B cell (primary cell): ENCODE measurements around the gene FARP1. TPM values are rescaled to one million over a fixed set of nuclear protein-coding genes. Genes with fewer than 3 reads are reported as not detected.

Experiments
- ATAC-seq: fragments of 200-7000 bp; cut with Tn5 transposase; one replicate; pipeline ENCODE4 v1.10.0; 2021; ENCODE audit warnings: low read depth, mild to moderate bottlenecking, moderate number of reproducible peaks, moderate library complexity
- CTCF ChIA-PET: fragments of 350-600 bp; sonication (Branson Sonifier 250); formaldehyde crosslinking; loops from one replicate; lab custom pipeline; 2021; ENCODE audit warnings: antibody characterized with exemption, inconsistent platforms; lab: Charles Lee
- POLR2A ChIA-PET: fragments of 350-600 bp; sonication (Branson Sonifier 250); formaldehyde crosslinking; loops from one replicate; lab custom pipeline; 2021; ENCODE audit warnings: antibody characterized with exemption; lab: Charles Lee
- DNase-seq: peaks from one replicate; pipeline ENCODE4 v3.0.0; 2013
- H2AFZ ChIP-seq: 2 replicates; pipeline ENCODE4 v1.6.1; 2012; ENCODE audit warnings: mild to moderate bottlenecking, low read depth, low read length; ENCODE audit not compliant: insufficient read depth, poor library complexity, severe bottlenecking
- H3K27ac ChIP-seq, 2 donors: 1 replicate in 1 of 2; 2 replicates in 1 of 2; pipeline ENCODE4 v1.5.1; 2012 to 2013; ENCODE audit warnings: low read length in 2 of 2, mild to moderate bottlenecking in 2 of 2, moderate library complexity in 1 of 2
- H3K27me3 ChIP-seq, 4 experiments: fragments of 200-600 bp in 1 of 4; sonication (generic) in 1 of 4; replicated peaks in 1 of 4; 1 replicate in 2 of 4; 2 replicates in 2 of 4; pipeline versions ENCODE4 v1.6.1 to v1.7.0; 2013 to 2016; ENCODE audit warnings: low read length in 3 of 4, mild to moderate bottlenecking in 2 of 4, mixed read lengths in 1 of 4, moderate library complexity in 1 of 4; ENCODE audit not compliant: insufficient read depth in 4 of 4, control insufficient read depth in 3 of 4; ENCODE audit errors: control extremely low read depth in 1 of 4
- H3K36me3 ChIP-seq, 2 experiments: replicated peaks in 1 of 2; 1 replicate in 1 of 2; 2 replicates in 1 of 2; pipeline versions ENCODE4 v1.6.1 to v1.7.1; 2013; ENCODE audit warnings: low read length in 1 of 2; ENCODE audit not compliant: insufficient read depth in 2 of 2, control insufficient read depth in 1 of 2; ENCODE audit errors: control extremely low read depth in 1 of 2, extremely low read depth in 1 of 2
- H3K4me1 ChIP-seq, 2 donors: fragments of 200-600 bp in 1 of 2; sonication (generic) in 1 of 2; 1 replicate in 1 of 2; 2 replicates in 1 of 2; pipeline versions ENCODE4 v1.5.1 to v1.6.1; 2013 to 2017; ENCODE audit warnings: low read length in 2 of 2; ENCODE audit not compliant: control insufficient read depth in 2 of 2, insufficient read depth in 2 of 2
- H3K4me2 ChIP-seq: replicated peaks from 2 replicates; pipeline ENCODE3; 2012; ENCODE audit warnings: mild to moderate bottlenecking, low read depth, low read length; ENCODE audit not compliant: poor library complexity, severe bottlenecking
- H3K4me3 ChIP-seq, 5 experiments: fragments of 200-600 bp in 1 of 5; sonication (generic) in 1 of 5; 1 replicate in 3 of 5; 2 replicates in 2 of 5; pipeline versions ENCODE4 v1.5.1 to v1.7.0; 2011 to 2016; ENCODE audit warnings: low read length in 4 of 5, mild to moderate bottlenecking in 4 of 5, low read depth in 2 of 5, control low read depth in 1 of 5, moderate library complexity in 1 of 5; ENCODE audit not compliant: insufficient read depth in 1 of 5; ENCODE audit errors: control extremely low read depth in 1 of 5, extremely low read depth in 1 of 5
- H3K79me2 ChIP-seq: fragments of 200-600 bp; sonication (generic); one replicate; pipeline ENCODE4 v1.6.0; 2016; ENCODE audit warnings: low read length; ENCODE audit not compliant: control insufficient read depth, insufficient read depth
- H3K9ac ChIP-seq: fragments of 200-600 bp; sonication (generic); 2 replicates; pipeline ENCODE4 v1.6.1; 2017; ENCODE audit warnings: mild to moderate bottlenecking, low read length, moderate library complexity
- H3K9me3 ChIP-seq, 3 donors: one replicate each; pipeline versions ENCODE4 v1.6.1 to v1.7.1; 2013; ENCODE audit warnings: low read length in 2 of 3; ENCODE audit not compliant: control insufficient read depth in 2 of 3, insufficient read depth in 1 of 3; ENCODE audit errors: control extremely low read depth in 1 of 3
- H4K20me1 ChIP-seq: 2 replicates; pipeline ENCODE4 v1.6.0; 2012; ENCODE audit warnings: mild to moderate bottlenecking, low read length; ENCODE audit not compliant: insufficient read depth, control insufficient read depth, poor library complexity, severe bottlenecking
- H3K27ac Mint-ChIP-seq: one replicate; pipeline ENCODE4 v1.8.0; 2021; ENCODE audit warnings: mixed read lengths
- H3K27me3 Mint-ChIP-seq: one replicate; pipeline ENCODE4 v1.8.0; 2021; ENCODE audit warnings: mixed read lengths
- H3K4me1 Mint-ChIP-seq: one replicate; pipeline ENCODE4 v1.8.0; 2021; ENCODE audit warnings: mixed read lengths
- H3K4me3 Mint-ChIP-seq: one replicate; pipeline ENCODE4 v1.8.0; 2021; ENCODE audit warnings: mixed read lengths
- H3K9me3 Mint-ChIP-seq: one replicate; pipeline ENCODE4 v1.8.0; 2022; ENCODE audit warnings: mixed read lengths; ENCODE audit not compliant: insufficient read depth
- CTCF ChIP-seq: fragments of 200-600 bp; IDR thresholded peaks from one replicate; pipeline ENCODE4 v1.8.0; 2022; ENCODE audit warnings: antibody characterized with exemption, mild to moderate bottlenecking
- EZH2 ChIP-seq: IDR thresholded peaks from 2 replicates; pipeline ENCODE4 v1.6.1; 2012; ENCODE audit warnings: borderline replicate concordance, low read depth, mild to moderate bottlenecking, moderate library complexity, low read length; ENCODE audit not compliant: insufficient read depth, poor library complexity, severe bottlenecking
- WGBS: methylation state at CpG from one replicate; pipeline ENCODE4 v1.1.5; 2013; ENCODE audit warnings: missing lambda C conversion rate; ENCODE audit not compliant: insufficient coverage; 5-methylcytosine and 5-hydroxymethylcytosine counted together
- intact Hi-C: fragments of 100-400 bp; cut with micrococcal nuclease; formaldehyde crosslinking; loops from one replicate; pipeline ENCODE4 v1.10.0; 2022
- polyA plus RNA-seq: library from polyadenylated mRNA; depleted of rRNA; stranded (reverse); fragments of >200 nt; gene quantifications from 2 replicates; pipeline ENCODE4 v1.2.3, GENCODE V29; 2012
- total RNA-seq, 2 donors: library from RNA; stranded (reverse); fragments of 120-200 nt in 1 of 2; gene quantifications; 1 replicate in 1 of 2; 2 replicates in 1 of 2; pipeline versions ENCODE4 v1.2.3 to v1.2.4, GENCODE V29; 2013 to 2022

FARP1 gene
- total and polyA plus RNA-seq, 2 donors (not counting 1 experiment from before 2014, with no cell fraction given): 0.15 to 1.5 TPM

- Histone ChIP-seq H3K9me3 (peaks cover 0 to 16% (median 3%) of the 10 kb centered on the region in 3 donors), H3K27me3 (no peaks in the 10 kb centered on the region), H3K27ac (no peak overlapping the region), H2AFZ (no peak overlapping the region), H3K4me2 (no peak overlapping the region), H4K20me1 (no peaks in the 10 kb centered on the region), H3K4me3 (no peak overlapping the region), H3K9ac (no peak overlapping the region), H3K79me2 (no peaks in the 10 kb centered on the region), H3K36me3 (no peaks in the 10 kb centered on the region), H3K4me1 (no peaks in the 10 kb centered on the region)
- CTCF ChIA-PET: no interaction called here
- POLR2A ChIA-PET: no interaction called here
- H3K4me3 Mint-ChIP-seq: no peak overlapping the region
- DNase-seq (no peak), ATAC-seq (no peak)
- H3K27me3 Mint-ChIP-seq: no peaks in the 10 kb centered on the region
- H3K27ac Mint-ChIP-seq: no peak overlapping the region
- intact Hi-C loops: no loop called here
- peaks cover 5% of the 10 kb centered on the region for H3K9me3 Mint-ChIP-seq
- no peaks in the 10 kb centered on the region for H3K4me1 Mint-ChIP-seq
- TF ChIP-seq EZH2 (no peak), CTCF (no peak)
Observed at GRCh38 chr13:98118865-98119264, 24.0 kb upstream of the FARP1 start.

GRCh38 chr13:98123176-98123575 is 19.7 kb upstream of the FARP1 start:
- Histone ChIP-seq H3K4me1 (no peaks in the 10 kb centered on the region), H4K20me1 (no peaks in the 10 kb centered on the region), H3K4me2 (no peak overlapping the region), H3K79me2 (no peaks in the 10 kb centered on the region), H3K9me3 (peaks cover 1 to 24% (median 3%) of the 10 kb centered on the region in 3 donors), H3K36me3 (no peaks in the 10 kb centered on the region), H3K9ac (no peak overlapping the region), H3K27ac (no peak overlapping the region), H2AFZ (no peak overlapping the region), H3K4me3 (no peak overlapping the region), H3K27me3 (no peaks in the 10 kb centered on the region)
- no peak for TF ChIP-seq EZH2
- Mint-ChIP-seq H3K4me3 (no peak overlapping the region), H3K27me3 (peaks cover 4% of the 10 kb centered on the region), H3K9me3 (peaks cover 9% of the 10 kb centered on the region), H3K27ac (no peak overlapping the region), H3K4me1 (no peaks in the 10 kb centered on the region)
- WGBS: no CpG with 5 or more reads among the region's 1 CpG
- intact Hi-C loops: no loop called here
- ATAC-seq (no peak), DNase-seq (no peak)
- ChIA-PET CTCF (no interaction called here), POLR2A (no interaction called here)
